Testis (tissue), 3 donors: ENCODE measurements around the gene SBNO2. TPM values are rescaled to one million over a fixed set of nuclear protein-coding genes. Genes with fewer than 3 reads are reported as not detected.

Experiments used
- DNase-seq: peaks from one replicate; pipeline ENCODE4 v3.0.0-alpha.2; 2019
- H3K27ac ChIP-seq, 2 donors: fragments of 200-600 bp; sonication (generic); one replicate each; pipeline ENCODE4 v1.5.1; 2019
- H3K27me3 ChIP-seq: fragments of 200-600 bp; sonication (generic); one replicate; pipeline ENCODE4 v1.5.1; 2019
- H3K36me3 ChIP-seq: fragments of 200-600 bp; sonication (generic); one replicate; pipeline ENCODE4 v1.5.1; 2017; ENCODE audit warnings: low read depth; ENCODE audit errors: missing control alignments
- H3K4me1 ChIP-seq: fragments of 200-600 bp; sonication (generic); one replicate; pipeline ENCODE4 v1.5.1; 2019
- H3K4me3 ChIP-seq, 2 donors: fragments of 200-600 bp; sonication (generic); one replicate each; pipeline ENCODE4 v1.5.1; 2017 to 2019
- H3K9me3 ChIP-seq: fragments of 200-600 bp; sonication (generic); one replicate; pipeline ENCODE4 v1.5.1; 2017
- POLR2A ChIP-seq: fragments of 450-650 bp; IDR thresholded peaks from one replicate; pipeline ENCODE4 v1.6.1; 2017; ENCODE audit warnings: antibody characterized with exemption, mild to moderate bottlenecking, moderate library complexity
- WGBS, 2 donors: methylation state at CpG; one replicate each; pipeline ENCODE4 v1.1.5; 2018; 5-methylcytosine and 5-hydroxymethylcytosine counted together
- intact Hi-C: fragments of 100-400 bp; cut with DNase I; formaldehyde crosslinking; loops from one replicate; pipeline ENCODE4 v1.15.1; 2023; ENCODE audit warnings: low total_unique reads
- polyA plus RNA-seq: library from polyadenylated mRNA; stranded (reverse); fragments of 350-450 nt; fragmentation: Illumina TruSeq; extraction: RNeasy Lipid Tissue Mini Kit (QIAGEN cat#74804); gene quantifications from one replicate; pipeline ENCODE4 v1.2.3, GENCODE V29; 2014; ENCODE audit warnings: low read depth, low replicate concordance; ENCODE audit not compliant: insufficient read depth
- total RNA-seq, 2 donors: library from RNA; depleted of rRNA; stranded (reverse); fragments of >200 nt; gene quantifications; one replicate each; pipeline ENCODE4 v1.2.3, GENCODE V29; 2016
- TF ChIP-seq, protein P1 (sequence below), 3 experiments: fragments of 450-650 bp in 2 of 3; fragments of 200-600 bp in 1 of 3; sonication (generic) in 1 of 3; IDR thresholded peaks; one replicate each; pipeline ENCODE4 v1.5.1; 2016 to 2019; ENCODE audit warnings: antibody characterized with exemption in 3 of 3, mild to moderate bottlenecking in 2 of 3, moderate library complexity in 1 of 3

The SBNO2 gene
- total and polyA plus RNA-seq, 3 donors from 2014 or later, result 34.3 to 65.0 (median 58.9) TPM

DNA sequence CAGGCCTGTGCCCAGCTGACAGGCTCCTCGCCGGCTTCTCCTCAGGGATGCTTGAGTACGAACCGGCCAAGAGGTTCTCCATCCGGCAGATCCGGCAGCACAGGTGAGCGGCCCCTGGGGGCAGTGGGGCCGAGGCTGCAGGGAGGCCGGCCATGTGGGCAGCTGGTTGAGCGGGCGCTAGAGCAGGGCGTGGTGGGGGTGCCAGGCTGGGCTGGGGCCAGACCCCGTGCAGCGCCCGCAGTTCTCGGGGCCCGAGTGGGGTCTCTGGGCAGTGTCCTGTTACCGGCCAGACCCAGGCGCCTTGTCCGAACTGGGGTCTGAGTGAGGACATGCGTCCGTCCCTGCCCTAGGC is 47.8 kb upstream of the SBNO2 start:
- Histone ChIP-seq H3K4me3 (no peak overlapping the region), H3K27me3 (no peaks in the 10 kb centered on the region), H3K27ac (peak overlapping the region; percentile 6 to 63), H3K36me3 (no peaks in the 10 kb centered on the region), H3K4me1 (peaks cover 33% of the 10 kb centered on the region), H3K9me3 (no peaks in the 10 kb centered on the region)
- intact Hi-C loops, result no loop called here
- no peak for DNase-seq
- TF ChIP-seq POLR2A, result no peak
- TF ChIP-seq, protein P1, sequence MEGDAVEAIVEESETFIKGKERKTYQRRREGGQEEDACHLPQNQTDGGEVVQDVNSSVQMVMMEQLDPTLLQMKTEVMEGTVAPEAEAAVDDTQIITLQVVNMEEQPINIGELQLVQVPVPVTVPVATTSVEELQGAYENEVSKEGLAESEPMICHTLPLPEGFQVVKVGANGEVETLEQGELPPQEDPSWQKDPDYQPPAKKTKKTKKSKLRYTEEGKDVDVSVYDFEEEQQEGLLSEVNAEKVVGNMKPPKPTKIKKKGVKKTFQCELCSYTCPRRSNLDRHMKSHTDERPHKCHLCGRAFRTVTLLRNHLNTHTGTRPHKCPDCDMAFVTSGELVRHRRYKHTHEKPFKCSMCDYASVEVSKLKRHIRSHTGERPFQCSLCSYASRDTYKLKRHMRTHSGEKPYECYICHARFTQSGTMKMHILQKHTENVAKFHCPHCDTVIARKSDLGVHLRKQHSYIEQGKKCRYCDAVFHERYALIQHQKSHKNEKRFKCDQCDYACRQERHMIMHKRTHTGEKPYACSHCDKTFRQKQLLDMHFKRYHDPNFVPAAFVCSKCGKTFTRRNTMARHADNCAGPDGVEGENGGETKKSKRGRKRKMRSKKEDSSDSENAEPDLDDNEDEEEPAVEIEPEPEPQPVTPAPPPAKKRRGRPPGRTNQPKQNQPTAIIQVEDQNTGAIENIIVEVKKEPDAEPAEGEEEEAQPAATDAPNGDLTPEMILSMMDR (IDR thresholded peaks at IDR 0.05), result no peak
- 73 to 100% methylated on average over 3 to 20 of the region's 22 CpGs for WGBS, 2 donors

DNA sequence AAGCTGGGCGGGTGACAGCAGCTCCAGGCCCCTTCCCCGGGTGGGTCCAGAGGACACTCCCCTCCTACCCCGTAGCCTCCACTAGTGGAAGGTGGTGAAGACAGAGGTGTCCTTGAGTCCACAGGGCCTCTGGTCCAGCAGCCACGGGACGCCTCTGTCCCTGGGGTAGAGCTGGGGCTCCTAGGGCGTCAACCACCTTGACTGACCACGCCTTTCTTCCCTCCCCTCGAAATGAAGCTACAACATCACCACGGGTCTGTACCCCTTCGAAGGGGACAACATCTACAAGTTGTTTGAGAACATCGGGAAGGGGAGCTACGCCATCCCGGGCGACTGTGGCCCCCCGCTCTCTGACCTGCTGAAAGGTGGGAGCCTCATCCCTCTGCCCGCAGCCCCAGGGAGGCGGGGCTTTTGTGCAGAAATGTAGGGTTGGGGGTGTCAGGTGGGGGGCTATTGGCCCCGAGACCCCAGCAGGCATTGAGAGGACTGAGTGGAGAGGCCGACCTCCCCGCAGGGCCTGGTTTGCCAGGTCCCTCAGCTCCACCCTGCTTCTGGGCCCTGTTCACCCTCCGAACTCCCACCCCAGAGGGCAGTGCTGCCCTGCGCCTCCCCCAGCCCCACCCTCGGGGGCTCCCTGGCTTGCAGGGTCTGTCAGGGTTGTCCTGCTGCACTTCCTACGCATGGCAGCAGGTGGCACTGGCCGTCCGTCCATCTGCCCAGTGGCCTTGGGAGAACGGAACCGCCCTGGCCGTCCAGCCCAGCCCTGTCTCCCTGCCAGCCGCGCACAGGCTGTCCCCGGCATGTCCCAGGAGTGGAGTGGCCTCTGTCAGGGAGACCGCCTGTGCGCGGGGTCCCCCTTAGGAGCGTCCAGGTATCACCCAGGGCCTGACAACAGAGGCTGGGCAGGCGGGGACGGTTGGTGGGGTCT is 47.2 kb upstream of the SBNO2 start:
- H3K4me1 ChIP-seq, result peaks cover 33% of the 10 kb centered on the region
- DNase-seq, result peak; percentile 85

DNA sequence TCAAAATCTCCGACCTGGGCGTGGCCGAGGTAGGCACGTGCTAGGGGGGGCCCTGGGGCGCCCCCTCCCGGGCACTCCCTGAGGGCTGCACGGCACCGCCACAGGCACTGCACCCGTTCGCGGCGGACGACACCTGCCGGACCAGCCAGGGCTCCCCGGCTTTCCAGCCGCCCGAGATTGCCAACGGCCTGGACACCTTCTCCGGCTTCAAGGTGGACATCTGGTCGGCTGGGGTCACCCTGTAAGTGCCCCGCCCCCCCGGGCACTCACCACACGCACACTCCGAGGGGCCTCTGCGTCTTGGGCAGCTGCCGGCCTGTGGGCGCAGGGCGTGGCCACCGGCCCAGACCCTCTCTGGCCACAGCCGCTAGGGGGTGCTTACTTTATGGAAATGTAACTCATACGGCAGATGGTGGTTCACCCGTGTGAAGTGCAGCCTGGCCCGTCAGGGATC is 46.4 kb upstream of the SBNO2 start:
- Histone ChIP-seq H3K4me1 (peaks cover 36% of the 10 kb centered on the region), H3K27ac (no peak overlapping the region), H3K4me3 (no peak overlapping the region), H3K27me3 (no peaks in the 10 kb centered on the region), H3K36me3 (no peaks in the 10 kb centered on the region), H3K9me3 (no peaks in the 10 kb centered on the region)
- TF ChIP-seq POLR2A, result no peak
- TF ChIP-seq, protein P1 (IDR thresholded peaks at IDR 0.05), result no peak
- no peak for DNase-seq
- intact Hi-C loops, result no loop called here
- WGBS, 2 donors, result 87 to 91% methylated on average over 9 to 33 of the region's 33 CpGs

More for the DNA sequence above, 47.2 kb upstream of the SBNO2 start:
- H3K9me3 ChIP-seq, result no peaks in the 10 kb centered on the region
- no peaks in the 10 kb centered on the region for H3K27me3 ChIP-seq
- intact Hi-C loops, result no loop called here
- H3K27ac ChIP-seq, result peak overlapping the region; percentile 6 to 63
- 75 to 90% methylated on average over 21 to 30 of the region's 38 CpGs for WGBS, 2 donors
- H3K36me3 ChIP-seq, result no peaks in the 10 kb centered on the region
- TF ChIP-seq POLR2A, result no peak
- TF ChIP-seq, protein P1 (IDR thresholded peaks at IDR 0.05), result peak; percentile 62 to 84 (median 80)
- no peak overlapping the region for H3K4me3 ChIP-seq

DNA sequence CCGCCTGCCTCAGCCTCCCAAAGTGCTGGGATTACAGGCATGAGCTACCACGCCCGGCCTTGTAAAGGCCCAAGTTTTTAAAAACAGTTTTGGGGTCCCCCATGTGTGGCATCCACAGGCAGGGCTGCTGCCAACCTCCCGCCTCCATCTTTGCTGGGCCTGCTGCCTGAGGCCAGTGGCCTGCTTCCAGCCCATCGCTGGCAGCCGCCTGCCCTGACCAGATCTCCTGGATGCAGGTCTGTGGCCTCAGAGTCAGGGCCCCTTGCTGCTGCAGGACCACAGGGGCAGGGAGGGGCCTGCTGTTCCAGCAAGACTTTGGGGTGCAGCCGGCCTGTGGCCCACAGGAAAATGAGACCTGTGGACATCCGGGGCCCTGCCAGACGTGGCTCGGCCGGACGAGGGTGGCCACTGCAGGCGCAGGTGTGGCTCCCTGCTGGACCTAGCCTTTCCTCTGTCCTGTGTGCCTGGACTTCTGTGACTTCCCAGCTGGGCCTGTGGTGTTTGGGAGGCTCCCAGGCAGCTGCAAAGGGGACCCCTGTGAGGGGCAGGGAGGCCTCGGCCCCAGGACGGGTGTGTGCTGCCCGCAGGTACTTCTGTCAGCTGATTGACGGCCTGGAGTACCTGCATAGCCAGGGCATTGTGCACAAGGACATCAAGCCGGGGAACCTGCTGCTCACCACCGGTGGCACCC is 45.9 kb upstream of the SBNO2 start:
- no peaks in the 10 kb centered on the region for H3K9me3 ChIP-seq
- no peak overlapping the region for H3K27ac ChIP-seq
- peaks cover 42% of the 10 kb centered on the region for H3K4me1 ChIP-seq
- H3K4me3 ChIP-seq, result no peak overlapping the region
- intact Hi-C loops, result no loop called here
- no peak for DNase-seq
- no peaks in the 10 kb centered on the region for H3K27me3 ChIP-seq
- WGBS, 2 donors, result 92 to 94% methylated on average over 4 to 18 of the region's 19 CpGs
- H3K36me3 ChIP-seq, result no peaks in the 10 kb centered on the region
- TF ChIP-seq POLR2A, result no peak
- TF ChIP-seq, protein P1 (IDR thresholded peaks at IDR 0.05), result no peak
